H1 (cell line): Measurements from ENCODE around the gene PCSK1N. TPM values are rescaled to one million over a fixed set of nuclear protein-coding genes. Genes with fewer than 3 reads are reported as not detected.

Source experiments
- CTCF ChIA-PET: fragments of 300-600 bp; sonication (Branson Sonifier 250); formaldehyde crosslinking; loops from one replicate; lab custom pipeline; 2021; ENCODE audit not compliant: partially characterized antibody; lab: Charles Lee
- POLR2A ChIA-PET: fragments of 300-600 bp; sonication (Branson Sonifier 250); formaldehyde crosslinking; loops from one replicate; lab custom pipeline; 2021; ENCODE audit warnings: inconsistent platforms; ENCODE audit not compliant: partially characterized antibody; lab: Charles Lee
- DNase-seq, 2 experiments: peaks; one replicate each; pipeline versions ENCODE4 v3.0.0 to v3.0.0-alpha.2; 2010 to 2022; ENCODE audit warnings: low spot score in 2 of 2, low read depth in 1 of 2, mixed read lengths in 1 of 2
- FAIRE-seq: peaks from 2 replicates; lab custom pipeline; 2011; peaks lifted over from hg19 to GRCh38; lab: Jason Lieb, UNC
- H2AFZ ChIP-seq: 2 replicates; pipeline ENCODE4 v1.8.1; 2012; ENCODE audit warnings: low read length, inconsistent platforms
- H2AK5ac ChIP-seq: 2 replicates; pipeline ENCODE4 v1.6.1; 2013; ENCODE audit warnings: low read depth, low read length
- H2BK120ac ChIP-seq: replicated peaks from 2 replicates; pipeline ENCODE3; 2013; ENCODE audit warnings: low read depth, low read length, inconsistent platforms
- H2BK12ac ChIP-seq: 2 replicates; pipeline ENCODE4 v1.6.1; 2013; ENCODE audit warnings: low read depth, low read length
- H2BK15ac ChIP-seq: 2 replicates; pipeline ENCODE4 v1.6.1; 2013; ENCODE audit warnings: low read length
- H2BK20ac ChIP-seq: 2 replicates; pipeline ENCODE4 v1.6.1; 2013; ENCODE audit warnings: low read length
- H2BK5ac ChIP-seq: 2 replicates; pipeline ENCODE4 v1.6.1; 2013; ENCODE audit warnings: low read depth, low read length
- H3K14ac ChIP-seq: 2 replicates; pipeline ENCODE4 v1.6.1; 2013; ENCODE audit warnings: inconsistent platforms; ENCODE audit not compliant: insufficient read length
- H3K18ac ChIP-seq: 2 replicates; pipeline ENCODE4 v1.6.1; 2013; ENCODE audit warnings: low read length; ENCODE audit errors: extremely low read depth
- H3K23ac ChIP-seq: 2 replicates; pipeline ENCODE4 v1.6.1; 2013; ENCODE audit warnings: inconsistent platforms; ENCODE audit not compliant: insufficient read length
- H3K23me2 ChIP-seq: 2 replicates; pipeline ENCODE4 v1.6.1; 2013; ENCODE audit warnings: low read depth, low read length
- H3K27ac ChIP-seq: 2 replicates; pipeline ENCODE4 v1.6.1; 2011; ENCODE audit warnings: low read depth, low read length, inconsistent platforms
- H3K27me3 ChIP-seq, 4 experiments: replicated peaks in 1 of 4; 1 replicate in 1 of 4; 2 replicates in 3 of 4; pipeline versions ENCODE4 v1.6.1 to v1.8.1; 2011 to 2013; ENCODE audit warnings: low read length in 3 of 4, mild to moderate bottlenecking in 3 of 4, inconsistent platforms in 2 of 4, mixed read lengths in 2 of 4, moderate library complexity in 1 of 4; ENCODE audit not compliant: control insufficient read depth in 3 of 4, insufficient read depth in 3 of 4; ENCODE audit errors: extremely low read depth in 1 of 4
- H3K36me3 ChIP-seq, 4 experiments: 2 replicates each; pipeline versions ENCODE4 v1.6.1 to v1.8.1; 2011 to 2013; ENCODE audit warnings: mild to moderate bottlenecking in 4 of 4, low read length in 3 of 4, moderate library complexity in 2 of 4, control low read depth in 1 of 4, inconsistent platforms in 1 of 4; ENCODE audit not compliant: insufficient read depth in 4 of 4, control insufficient read depth in 2 of 4
- H3K4ac ChIP-seq: replicated peaks from 2 replicates; pipeline ENCODE3; 2013; ENCODE audit warnings: low read length, low read depth, mixed read lengths, inconsistent platforms; ENCODE audit not compliant: insufficient read length
- H3K4me1 ChIP-seq, 4 experiments: replicated peaks in 1 of 4; 1 replicate in 1 of 4; 2 replicates in 3 of 4; pipeline versions ENCODE4 v1.6.1 to v1.8.1; 2011 to 2013; ENCODE audit warnings: low read length in 3 of 4, inconsistent platforms in 2 of 4, mixed read lengths in 1 of 4; ENCODE audit not compliant: insufficient read depth in 4 of 4, control insufficient read depth in 3 of 4
- H3K4me2 ChIP-seq, 2 experiments: 2 replicates each; pipeline versions ENCODE4 v1.6.1 to v1.8.1; 2011 to 2013; ENCODE audit warnings: low read depth in 2 of 2, low read length in 2 of 2, control low read depth in 1 of 2, inconsistent platforms in 1 of 2, mild to moderate bottlenecking in 1 of 2; ENCODE audit not compliant: insufficient read depth in 1 of 2
- H3K4me3 ChIP-seq, 4 experiments: fragments of 200-600, 300-600 bp in 1 of 4; sonication (generic), shearing (Covaris generic), sonication (Bioruptor Twin) in 1 of 4; 2 replicates each; pipeline versions ENCODE4 v1.5.1 to v1.8.1; 2011 to 2016; ENCODE audit warnings: low read length in 4 of 4, low read depth in 3 of 4, control low read depth in 2 of 4, inconsistent platforms in 2 of 4, mild to moderate bottlenecking in 2 of 4, mixed read lengths in 1 of 4, moderate library complexity in 1 of 4; ENCODE audit not compliant: insufficient read depth in 2 of 4; ENCODE audit errors: extremely low read depth in 1 of 4
- H3K56ac ChIP-seq: replicated peaks from 2 replicates; pipeline ENCODE3; 2013; ENCODE audit warnings: low read depth, mild to moderate bottlenecking, mixed read lengths, low read length, inconsistent platforms; ENCODE audit not compliant: insufficient read length
- H3K79me1 ChIP-seq: 2 replicates; pipeline ENCODE4 v1.6.1; 2013; ENCODE audit warnings: low read depth, low read length, control low read depth
- H3K79me2 ChIP-seq, 2 experiments: 2 replicates each; pipeline versions ENCODE4 v1.6.1 to v1.8.1; 2012 to 2013; ENCODE audit warnings: low read length in 2 of 2, mild to moderate bottlenecking in 2 of 2, inconsistent platforms in 1 of 2; ENCODE audit not compliant: insufficient read depth in 2 of 2, control insufficient read depth in 1 of 2
- H3K9ac ChIP-seq, 4 experiments: replicated peaks in 1 of 4; 1 replicate in 1 of 4; 2 replicates in 3 of 4; pipeline versions ENCODE4 v1.6.1 to v1.8.1; 2011 to 2013; ENCODE audit warnings: low read depth in 3 of 4, low read length in 3 of 4, control low read depth in 2 of 4, mild to moderate bottlenecking in 2 of 4, moderate library complexity in 2 of 4, inconsistent platforms in 1 of 4; ENCODE audit errors: extremely low read depth in 1 of 4
- H3K9me3 ChIP-seq, 2 experiments: 2 replicates each; pipeline versions ENCODE4 v1.6.1 to v1.8.1; 2012 to 2013; ENCODE audit warnings: mild to moderate bottlenecking in 2 of 2, moderate library complexity in 2 of 2, control low read depth in 1 of 2, inconsistent platforms in 1 of 2, low read depth in 1 of 2, low read length in 1 of 2, mixed read lengths in 1 of 2; ENCODE audit not compliant: insufficient read depth in 2 of 2
- H4K20me1 ChIP-seq, 2 experiments: replicated peaks in 1 of 2; 2 replicates each; pipeline versions ENCODE3 to v1.8.1; 2011 to 2013; ENCODE audit warnings: inconsistent platforms in 2 of 2, low read length in 2 of 2, mild to moderate bottlenecking in 1 of 2; ENCODE audit not compliant: insufficient read depth in 2 of 2, control insufficient read depth in 1 of 2
- H4K5ac ChIP-seq: 2 replicates; pipeline ENCODE4 v1.6.1; 2013; ENCODE audit warnings: low read length, low read depth, mixed read lengths, inconsistent platforms; ENCODE audit not compliant: insufficient read length
- H4K8ac ChIP-seq: 2 replicates; pipeline ENCODE4 v1.8.0; 2013; ENCODE audit warnings: mild to moderate bottlenecking, moderate library complexity, low read length, inconsistent platforms; ENCODE audit not compliant: insufficient read depth; ENCODE audit errors: extremely low read depth
- H4K91ac ChIP-seq: replicated peaks from 2 replicates; pipeline ENCODE3; 2013; ENCODE audit warnings: low read length, mixed read lengths, inconsistent platforms; ENCODE audit not compliant: insufficient read length
- ATF2 ChIP-seq: IDR thresholded peaks from 2 replicates; pipeline ENCODE4 v1.6.1; 2012; ENCODE audit warnings: low read length, inconsistent platforms
- BACH1 ChIP-seq: IDR thresholded peaks from 2 replicates; pipeline ENCODE4 v1.6.1; 2012; ENCODE audit warnings: low read length, improper control_type of control experiment
- CBX8 ChIP-seq: fragments of 300-800, 300-1000 bp; sonication (generic); IDR thresholded peaks from 2 replicates; pipeline ENCODE4 v1.7.1; 2016; ENCODE audit warnings: low read depth, low read length, borderline replicate concordance
- CEBPB ChIP-seq: IDR thresholded peaks from 2 replicates; pipeline ENCODE4 v1.6.1; 2012; ENCODE audit warnings: low read depth, low read length
- CREB1 ChIP-seq: IDR thresholded peaks from 2 replicates; pipeline ENCODE4 v1.6.1; 2012; ENCODE audit warnings: inconsistent platforms
- CTBP2 ChIP-seq: IDR thresholded peaks from 2 replicates; pipeline ENCODE4 v1.7.0; 2011; ENCODE audit warnings: borderline replicate concordance, mild to moderate bottlenecking, moderate library complexity, mixed read lengths, low read length; ENCODE audit not compliant: insufficient read depth, insufficient read length
- EGR1 ChIP-seq: IDR thresholded peaks from 2 replicates; pipeline ENCODE4 v1.6.1; 2011; ENCODE audit warnings: low read depth, low read length, borderline replicate concordance
- GTF2F1 ChIP-seq: IDR thresholded peaks from 2 replicates; pipeline ENCODE4 v1.6.1; 2012; ENCODE audit warnings: low read depth, low read length, improper control_type of control experiment, borderline replicate concordance
- RNF2 ChIP-seq: fragments of 200-900, 300-1000 bp; sonication (generic); IDR thresholded peaks from 2 replicates; pipeline ENCODE4 v1.7.1; 2016; ENCODE audit warnings: borderline replicate concordance, low read depth, mild to moderate bottlenecking, antibody characterized with exemption, low read length; ENCODE audit not compliant: poor library complexity, severe bottlenecking; ENCODE audit errors: missing control alignments
- RXRA ChIP-seq: IDR thresholded peaks from 2 replicates; pipeline ENCODE4 v1.6.1; 2011; ENCODE audit warnings: low read depth, mild to moderate bottlenecking, low read length, moderate library complexity; ENCODE audit not compliant: insufficient read depth
- SIN3A ChIP-seq, 2 experiments: IDR thresholded peaks in 1 of 2; conservative IDR thresholded peaks in 1 of 2; 2 replicates each; pipeline ENCODE4 v1.6.1; 2011 to 2012; ENCODE audit warnings: low read length in 2 of 2, improper control_type of control experiment in 1 of 2, low read depth in 1 of 2, mild to moderate bottlenecking in 1 of 2
- SIX5 ChIP-seq: IDR thresholded peaks from 2 replicates; pipeline ENCODE4 v1.6.1; 2011; ENCODE audit warnings: mild to moderate bottlenecking, low read depth, low read length
- SP1 ChIP-seq: IDR thresholded peaks from 2 replicates; pipeline ENCODE4 v1.6.1; 2011; ENCODE audit warnings: low read depth, low read length
- SP2 ChIP-seq: IDR thresholded peaks from 2 replicates; pipeline ENCODE4 v1.6.1; 2012; ENCODE audit warnings: mild to moderate bottlenecking, low read length, inconsistent platforms
- WGBS, 2 experiments: shearing (Covaris generic) in 1 of 2; methylation state at CpG; one replicate each; pipeline versions ENCODE4 v1.1.6 to v1.1.7; 2013 to 2015; ENCODE audit warnings: low lambda C conversion rate in 2 of 2, mixed read lengths in 2 of 2, inconsistent platforms in 1 of 2, low coverage in 1 of 2, missing lambda C conversion rate in 1 of 2; ENCODE audit not compliant: insufficient replicate concordance in 2 of 2, insufficient coverage in 1 of 2, insufficient read length in 1 of 2; ENCODE audit errors: extremely low coverage in 1 of 2, missing lambda C conversion rate in 1 of 2; 5-methylcytosine and 5-hydroxymethylcytosine counted together
- polyA plus RNA-seq, 7 experiments: library from polyadenylated mRNA; depleted of rRNA in 3 of 7; stranded (reverse) in 5 of 7; unstranded in 2 of 7; fragments of >200 nt in 5 of 7; fragments of 200-250 nt in 2 of 7; gene quantifications; 1 replicate in 5 of 7; 2 replicates in 1 of 7; 4 replicates in 1 of 7; pipeline versions ENCODE4 v1.2.1 to v1.2.3, GENCODE V29; 2011 to 2013; ENCODE audit warnings: missing spikeins in 2 of 7, mixed read lengths in 2 of 7
- total RNA-seq: library from RNA; stranded (reverse); fragmentation: NEBNext Ultra II Directional; extraction: Animal tissue kit (Norgen Biotek cat#: 25700); gene quantifications from 2 replicates; pipeline ENCODE4 v1.2.1, GENCODE V29; 2021

The PCSK1N gene
- total and polyA plus RNA-seq, 2 of the 8 experiments (the other 6 are each of a cell fraction or from before 2014, with no cell fraction given): 3.6 to 4.5 TPM

- H3K18ac ChIP-seq: no peak overlapping the region
- H4K8ac ChIP-seq: no peak overlapping the region
- no peak overlapping the region for H2BK5ac ChIP-seq
- ChIA-PET CTCF (no interaction called here), POLR2A (no interaction called here)
- FAIRE-seq: no peak
- no peak for DNase-seq
- H3K9me3 ChIP-seq: no peaks in the 10 kb centered on the region
- H2BK12ac ChIP-seq: no peak overlapping the region
- H4K91ac ChIP-seq: no peak overlapping the region
- no peak overlapping the region for H3K4me3 ChIP-seq
- WGBS, 2 experiments: 85% methylated on average over 4 of the region's 5 CpGs; no CpG with 5 or more reads in 1 of the 2 experiments
- no peaks in the 10 kb centered on the region for H4K20me1 ChIP-seq
- no peaks in the 10 kb centered on the region for H3K36me3 ChIP-seq
- no peak overlapping the region for H3K4me2 ChIP-seq
- no peak overlapping the region for H2BK15ac ChIP-seq
- H2BK120ac ChIP-seq: no peak overlapping the region
- no peaks in the 10 kb centered on the region for H3K23me2 ChIP-seq
- H2AFZ ChIP-seq: no peak overlapping the region
- no peaks in the 10 kb centered on the region for H3K79me1 ChIP-seq
- no peak overlapping the region for H3K9ac ChIP-seq
- no peak overlapping the region for H3K27ac ChIP-seq
- no peak overlapping the region for H3K4ac ChIP-seq
- no peak overlapping the region for H4K5ac ChIP-seq
- H2BK20ac ChIP-seq: no peak overlapping the region
- no peak overlapping the region for H3K56ac ChIP-seq
- H3K79me2 ChIP-seq: no peaks in the 10 kb centered on the region
- H3K27me3 ChIP-seq: no peaks in the 10 kb centered on the region
- no peak overlapping the region for H3K14ac ChIP-seq
- no peak overlapping the region for H3K23ac ChIP-seq
- H2AK5ac ChIP-seq: no peak overlapping the region
- H3K4me1 ChIP-seq: no peaks in the 10 kb centered on the region
- TF ChIP-seq CREB1: no peak
- no peak for TF ChIP-seq CTBP2
- TF ChIP-seq SP1: no peak
- no peak for TF ChIP-seq SIX5
- no peak for TF ChIP-seq RNF2
- no peak for TF ChIP-seq SIN3A (conservative IDR thresholded peaks at IDR 0.05 in 1 of 2, IDR thresholded peaks at IDR 0.05 in 1 of 2; ENCODE audit: low read depth in 1 of 2, low read length in 2 of 2)
- no peak for TF ChIP-seq SP2
- TF ChIP-seq ATF2: no peak
- no peak for TF ChIP-seq EGR1
- no peak for TF ChIP-seq RXRA
- no peak for TF ChIP-seq BACH1
- TF ChIP-seq CEBPB: no peak
- TF ChIP-seq CBX8: no peak
- TF ChIP-seq GTF2F1: no peak
These were observed 44.9 kb downstream of the PCSK1N start for GRCh38 chrX:48790477-48790876.
